CD8-positive, alpha-beta memory T cell (primary cell): ENCODE measurements around the gene E2F2. TPM values are rescaled to one million over a fixed set of nuclear protein-coding genes. Genes with fewer than 3 reads are reported as not detected.

Source experiments
- CTCF ChIA-PET: fragments of 350-600 bp; sonication (Branson Sonifier 250); formaldehyde crosslinking; loops from one replicate; lab custom pipeline; 2021; ENCODE audit warnings: antibody characterized with exemption; lab: Charles Lee
- POLR2A ChIA-PET: fragments of 350-600 bp; sonication (Branson Sonifier 250); formaldehyde crosslinking; loops from one replicate; lab custom pipeline; 2021; ENCODE audit warnings: antibody characterized with exemption; lab: Charles Lee
- DNase-seq, 5 donors: peaks; one replicate each; pipeline versions ENCODE4 v3.0.0 to v3.0.0-alpha.2; 2020 to 2022; ENCODE audit warnings: mixed read lengths in 1 of 5
- H3K27ac ChIP-seq: one replicate; pipeline ENCODE4 v1.7.0; 2013; ENCODE audit warnings: low read depth, mild to moderate bottlenecking, low read length, moderate library complexity
- H3K27me3 ChIP-seq: 2 replicates; pipeline ENCODE4 v1.7.0; 2013; ENCODE audit warnings: low read length, mild to moderate bottlenecking; ENCODE audit not compliant: insufficient read depth, poor library complexity, severe bottlenecking
- H3K36me3 ChIP-seq: 2 replicates; pipeline ENCODE4 v1.7.0; 2013; ENCODE audit warnings: mild to moderate bottlenecking, low read length, moderate library complexity; ENCODE audit not compliant: insufficient read depth
- H3K4me1 ChIP-seq: 2 replicates; pipeline ENCODE4 v1.7.0; 2013; ENCODE audit warnings: mild to moderate bottlenecking, low read length, moderate library complexity; ENCODE audit not compliant: insufficient read depth
- H3K4me3 ChIP-seq: 2 replicates; pipeline ENCODE4 v1.7.0; 2013; ENCODE audit warnings: mild to moderate bottlenecking, low read length
- H3K9me3 ChIP-seq: 2 replicates; pipeline ENCODE4 v1.7.0; 2013; ENCODE audit warnings: mild to moderate bottlenecking, low read length
- H3K27ac Mint-ChIP-seq, 8 donors: one replicate each; pipeline ENCODE4 v1.8.0; 2020 to 2021; ENCODE audit warnings: mixed read lengths in 8 of 8, mild to moderate bottlenecking in 6 of 8, inconsistent platforms in 3 of 8, moderate library complexity in 3 of 8
- H3K27me3 Mint-ChIP-seq, 2 donors: one replicate each; pipeline ENCODE4 v1.8.0; 2020 to 2021; ENCODE audit warnings: mixed read lengths in 2 of 2, mild to moderate bottlenecking in 1 of 2, moderate library complexity in 1 of 2
- H3K36me3 Mint-ChIP-seq, 3 donors: one replicate each; pipeline ENCODE4 v1.8.0; 2020 to 2021; ENCODE audit warnings: mixed read lengths in 3 of 3, inconsistent platforms in 1 of 3, mild to moderate bottlenecking in 1 of 3
- H3K4me1 Mint-ChIP-seq, 3 donors: one replicate each; pipeline ENCODE4 v1.8.0; 2020 to 2021; ENCODE audit warnings: mixed read lengths in 3 of 3, inconsistent platforms in 1 of 3, mild to moderate bottlenecking in 1 of 3
- H3K4me3 Mint-ChIP-seq, 7 donors: one replicate each; pipeline ENCODE4 v1.8.0; 2020 to 2021; ENCODE audit warnings: mixed read lengths in 7 of 7, mild to moderate bottlenecking in 6 of 7, moderate library complexity in 4 of 7, inconsistent platforms in 2 of 7
- H3K9me3 Mint-ChIP-seq, 5 donors: one replicate each; pipeline ENCODE4 v1.8.0; 2020 to 2022; ENCODE audit warnings: mixed read lengths in 5 of 5, mild to moderate bottlenecking in 3 of 5, moderate library complexity in 2 of 5, inconsistent platforms in 1 of 5
- polyA plus RNA-seq: library from polyadenylated mRNA; unstranded; fragments of 300-500 nt; fragmentation: Illumina TruSeq; gene quantifications from one replicate; pipeline ENCODE4 v1.2.3, GENCODE V29; 2021
- total RNA-seq, 2 experiments: library from RNA; stranded (reverse); gene quantifications; one replicate each; pipeline ENCODE4 v1.2.3, GENCODE V29; 2021

The E2F2 gene
- total and polyA plus RNA-seq, 3 experiments from 2014 or later, result 0.76 to 19.6 (median 19.1) TPM

GRCh38 chr1:23475134-23475628 is 55.9 kb downstream of the E2F2 start:
- Histone ChIP-seq H3K36me3 (no peaks in the 10 kb centered on the region), H3K27ac (no peak overlapping the region), H3K9me3 (no peaks in the 10 kb centered on the region), H3K27me3 (no peaks in the 10 kb centered on the region), H3K4me1 (no peaks in the 10 kb centered on the region), H3K4me3 (no peak overlapping the region)
- peaks cover 0 to 6% (median 0%) of the 10 kb centered on the region in 3 donors for H3K36me3 Mint-ChIP-seq
- no peak overlapping the region for H3K4me3 Mint-ChIP-seq
- H3K27me3 Mint-ChIP-seq, result peaks cover 6 to 14% of the 10 kb centered on the region in 2 donors
- no peak overlapping the region for H3K27ac Mint-ChIP-seq
- DNase-seq, result no peak
- H3K9me3 Mint-ChIP-seq, result no peaks in the 10 kb centered on the region
- CTCF ChIA-PET, result no interaction called here
- POLR2A ChIA-PET, result no interaction called here
- H3K4me1 Mint-ChIP-seq, result no peaks in the 10 kb centered on the region

DNA sequence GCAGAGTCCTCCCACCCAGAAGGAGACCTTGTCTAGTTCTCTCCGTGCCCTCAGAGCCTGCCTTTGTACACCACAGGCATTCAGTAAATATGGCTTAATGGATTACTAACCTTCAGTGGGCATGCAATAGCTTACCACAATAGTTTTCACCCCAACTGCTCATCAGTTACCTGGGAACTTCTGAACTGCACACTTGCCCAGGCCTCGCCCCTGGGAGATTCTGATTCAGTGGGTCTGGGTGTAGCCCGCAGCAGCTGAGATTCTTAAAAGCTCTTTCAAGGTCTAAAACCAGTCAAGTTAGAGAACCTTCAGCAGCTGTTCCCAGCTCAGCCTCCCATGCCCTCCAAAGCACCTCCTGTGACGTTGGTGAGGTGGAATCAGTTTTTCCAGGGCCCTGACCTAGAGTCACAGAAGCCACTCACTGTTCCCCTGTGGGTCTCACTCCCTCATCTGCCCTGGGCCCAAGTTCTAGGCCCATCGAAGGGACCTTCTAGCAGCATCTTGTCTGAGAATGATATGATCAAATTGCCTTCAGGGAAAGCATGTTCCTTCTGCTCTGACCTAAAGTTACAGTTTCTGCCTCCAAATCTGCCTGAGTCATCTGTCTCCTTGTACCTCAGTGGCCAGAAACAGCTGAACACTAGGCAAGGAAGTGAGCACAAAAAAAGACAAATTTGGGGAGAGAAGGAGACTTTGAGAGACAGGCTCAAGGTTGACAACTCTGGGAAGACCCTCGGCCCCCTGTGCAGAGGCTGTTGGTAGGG is 57.8 kb downstream of the E2F2 start:
- H3K4me3 ChIP-seq, result no peak overlapping the region
- no peaks in the 10 kb centered on the region for H3K36me3 ChIP-seq
- H3K36me3 Mint-ChIP-seq, result peaks cover 0 to 6% (median 0%) of the 10 kb centered on the region in 3 donors
- H3K4me1 Mint-ChIP-seq, result no peaks in the 10 kb centered on the region
- H3K9me3 Mint-ChIP-seq, result no peaks in the 10 kb centered on the region
- H3K27ac ChIP-seq, result no peak overlapping the region
- DNase-seq, result no peak
- ChIA-PET POLR2A (no interaction called here), CTCF (no interaction called here)
- H3K27me3 Mint-ChIP-seq, result peaks cover 6 to 14% of the 10 kb centered on the region in 2 donors
- H3K27ac Mint-ChIP-seq, result peak overlapping the region in 2 of 8 donors; percentile 3 to 14
- H3K4me1 ChIP-seq, result no peaks in the 10 kb centered on the region
- no peak overlapping the region for H3K4me3 Mint-ChIP-seq
- no peaks in the 10 kb centered on the region for H3K9me3 ChIP-seq
- H3K27me3 ChIP-seq, result no peaks in the 10 kb centered on the region

DNA sequence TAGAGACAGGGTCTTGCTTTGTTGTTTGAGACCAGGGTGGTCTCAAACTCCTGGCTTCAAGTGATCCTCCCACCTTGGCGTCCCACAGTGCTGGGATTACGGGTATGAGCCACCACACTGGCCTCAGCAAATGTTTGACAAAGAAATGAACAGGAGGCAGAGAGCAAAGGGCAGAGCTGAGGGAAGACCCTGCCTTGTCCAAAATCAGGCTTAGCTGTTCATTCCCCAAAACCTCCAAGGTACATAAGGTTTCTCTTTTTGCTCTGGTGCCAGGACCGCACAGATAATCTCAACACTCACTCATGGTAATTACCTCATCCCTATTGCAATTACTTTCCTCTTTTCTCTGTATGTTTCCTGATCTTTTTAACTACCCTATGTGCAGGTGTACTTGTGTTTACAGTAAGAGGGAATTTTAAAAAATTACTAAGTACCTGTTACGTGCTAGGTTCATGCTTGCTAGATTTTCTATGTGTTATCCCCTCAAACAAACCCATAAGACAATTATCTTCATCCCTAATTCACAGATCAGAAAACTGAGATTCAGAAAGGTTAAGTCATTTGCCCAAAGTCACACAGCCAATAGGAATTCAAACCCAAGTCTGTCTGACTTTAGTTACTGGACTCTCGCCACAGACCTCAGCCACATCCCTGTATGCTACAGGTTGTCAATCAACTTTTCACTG is 58.5 kb downstream of the E2F2 start:
- Histone ChIP-seq H3K4me1 (no peaks in the 10 kb centered on the region), H3K4me3 (no peak overlapping the region), H3K9me3 (no peaks in the 10 kb centered on the region), H3K36me3 (no peaks in the 10 kb centered on the region), H3K27ac (no peak overlapping the region), H3K27me3 (no peaks in the 10 kb centered on the region)
- DNase-seq, result no peak
- ChIA-PET POLR2A (no interaction called here), CTCF (no interaction called here)
- Mint-ChIP-seq H3K4me3 (no peak overlapping the region), H3K27ac (peak overlapping the region in 1 of 8 donors; percentile 3), H3K27me3 (peaks cover 6 to 13% of the 10 kb centered on the region in 2 donors), H3K9me3 (no peaks in the 10 kb centered on the region), H3K36me3 (peaks cover 0 to 6% (median 0%) of the 10 kb centered on the region in 3 donors), H3K4me1 (no peaks in the 10 kb centered on the region)

GRCh38 chr1:23471473-23472075 is 59.5 kb downstream of the E2F2 start:
- peaks cover 4 to 8% of the 10 kb centered on the region in 2 donors for H3K27me3 Mint-ChIP-seq
- H3K4me3 Mint-ChIP-seq, result no peak overlapping the region
- peaks cover 0 to 4% (median 0%) of the 10 kb centered on the region in 3 donors for H3K36me3 Mint-ChIP-seq
- no peak for DNase-seq
- H3K9me3 Mint-ChIP-seq, result no peaks in the 10 kb centered on the region
- POLR2A ChIA-PET, result no interaction called here
- Histone ChIP-seq H3K4me3 (no peak overlapping the region), H3K27me3 (no peaks in the 10 kb centered on the region), H3K4me1 (no peaks in the 10 kb centered on the region), H3K36me3 (no peaks in the 10 kb centered on the region), H3K27ac (no peak overlapping the region), H3K9me3 (no peaks in the 10 kb centered on the region)
- CTCF ChIA-PET, result interaction anchor here (1.0 kb wide), 1 partner anchor 25 kb away, joined by 3 read pairs; no protein-coding TSS in a partner anchor
- no peaks in the 10 kb centered on the region for H3K4me1 Mint-ChIP-seq
- H3K27ac Mint-ChIP-seq, result peak overlapping the region in 1 of 8 donors; percentile 39

DNA sequence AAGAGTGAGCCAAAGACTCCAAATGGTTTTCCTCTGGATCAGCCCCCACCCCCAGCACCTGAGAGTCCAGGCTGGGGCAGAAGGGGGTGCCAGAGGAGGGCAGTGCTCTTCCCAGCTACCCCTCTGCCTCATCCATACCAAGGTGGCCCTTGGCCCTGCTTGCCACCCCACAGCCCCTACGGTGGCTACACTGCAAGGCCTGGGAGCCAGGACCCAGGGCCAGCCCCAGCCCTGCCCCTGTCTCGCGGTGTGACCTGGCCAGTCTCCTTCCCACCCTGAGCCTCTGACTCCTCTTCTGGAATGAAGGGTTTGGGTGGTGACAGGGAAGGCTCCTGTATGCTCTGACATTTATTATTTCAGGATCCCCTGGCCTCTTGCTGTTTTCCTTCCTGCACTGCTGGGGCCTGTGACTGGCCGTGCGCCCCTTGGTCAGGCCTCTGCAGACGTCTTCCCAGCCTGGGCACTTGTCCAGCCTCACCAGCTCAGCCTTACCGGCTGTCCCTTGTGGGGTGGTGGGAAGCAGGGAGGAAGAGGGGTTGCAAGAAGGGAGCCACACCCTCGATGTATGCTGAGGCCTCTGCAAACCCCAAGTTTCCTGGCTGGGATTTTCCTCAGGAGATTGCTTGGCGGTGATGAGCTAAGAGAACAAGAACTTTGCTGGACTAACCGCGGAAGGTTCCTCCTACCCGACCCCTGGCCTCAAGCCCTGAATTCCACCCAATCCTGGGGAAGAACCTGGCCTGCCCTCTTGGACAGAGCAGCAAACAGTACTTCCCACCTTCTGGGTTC is 60.6 kb downstream of the E2F2 start:
- no peak for DNase-seq
- Histone ChIP-seq H3K36me3 (no peaks in the 10 kb centered on the region), H3K4me1 (no peaks in the 10 kb centered on the region), H3K27ac (no peak overlapping the region), H3K9me3 (no peaks in the 10 kb centered on the region), H3K27me3 (no peaks in the 10 kb centered on the region), H3K4me3 (no peak overlapping the region)
- ChIA-PET POLR2A (no interaction called here), CTCF (no interaction called here)
- no peaks in the 10 kb centered on the region for H3K36me3 Mint-ChIP-seq
- H3K9me3 Mint-ChIP-seq, result no peaks in the 10 kb centered on the region
- H3K4me1 Mint-ChIP-seq, result no peaks in the 10 kb centered on the region
- peaks cover 3 to 5% of the 10 kb centered on the region in 2 donors for H3K27me3 Mint-ChIP-seq
- H3K4me3 Mint-ChIP-seq, result no peak overlapping the region
- H3K27ac Mint-ChIP-seq, result no peak overlapping the region

DNA sequence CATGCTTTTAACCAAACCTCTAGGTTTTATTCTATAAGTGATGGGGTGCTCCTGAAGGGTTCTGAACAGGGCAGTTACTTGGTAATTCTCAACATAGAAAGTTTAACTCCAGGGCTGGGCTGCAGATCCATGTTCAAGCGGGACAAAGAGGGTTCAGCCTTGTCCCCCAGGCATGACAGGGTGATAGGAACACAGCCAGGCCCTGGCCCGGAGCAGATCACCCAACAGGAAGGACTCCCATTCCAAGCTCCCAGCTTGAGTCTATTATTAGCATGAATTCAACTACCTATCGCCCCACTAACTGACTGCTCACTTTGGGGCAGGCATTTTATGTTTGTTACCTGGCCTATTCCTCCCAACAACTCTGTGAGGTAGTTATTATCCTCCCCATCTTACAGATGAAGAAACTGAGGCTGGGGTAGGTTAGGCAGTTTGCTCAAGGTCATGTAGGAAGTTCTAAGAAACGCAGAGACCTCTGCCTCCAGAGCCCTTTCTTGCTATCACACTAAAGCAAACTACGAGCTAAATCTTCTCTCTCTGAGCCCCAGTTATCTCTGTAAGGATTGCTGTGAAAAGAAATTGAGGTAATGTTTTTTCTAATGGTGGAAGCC is 61.6 kb downstream of the E2F2 start:
- Histone ChIP-seq H3K27ac (no peak overlapping the region), H3K27me3 (no peaks in the 10 kb centered on the region), H3K9me3 (no peaks in the 10 kb centered on the region), H3K36me3 (no peaks in the 10 kb centered on the region), H3K4me3 (no peak overlapping the region), H3K4me1 (no peaks in the 10 kb centered on the region)
- no peak for DNase-seq
- Mint-ChIP-seq H3K36me3 (no peaks in the 10 kb centered on the region), H3K27ac (no peak overlapping the region), H3K27me3 (peaks cover 3 to 5% of the 10 kb centered on the region in 2 donors), H3K4me1 (no peaks in the 10 kb centered on the region), H3K4me3 (no peak overlapping the region), H3K9me3 (no peaks in the 10 kb centered on the region)
- CTCF ChIA-PET, result no interaction called here
- POLR2A ChIA-PET, result no interaction called here

DNA sequence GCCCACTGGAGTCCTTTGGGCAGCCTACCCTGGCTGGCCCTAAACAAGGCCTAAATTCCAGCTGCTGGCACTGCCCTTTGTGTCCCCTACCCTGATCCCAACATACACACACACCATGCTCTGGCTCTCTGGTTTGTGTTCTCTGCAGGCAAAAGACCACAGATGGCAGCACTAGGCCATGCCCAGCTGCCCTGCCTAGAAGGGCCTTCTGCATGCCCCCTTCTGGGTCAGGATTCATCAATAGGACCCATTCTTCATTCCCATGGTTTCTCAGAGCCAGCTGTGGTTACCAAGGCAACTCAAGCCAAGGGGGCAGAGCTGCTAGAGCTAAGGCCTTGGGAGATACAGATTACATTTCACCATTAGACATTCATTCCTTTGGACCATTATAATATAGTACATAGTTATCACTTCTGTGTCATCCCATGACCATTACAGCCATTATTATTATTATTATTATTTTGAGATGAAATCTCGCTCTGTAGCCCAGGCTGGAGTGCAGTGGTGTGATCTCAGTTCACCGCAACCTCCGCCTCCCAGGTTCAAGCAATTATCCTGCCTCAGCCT is 64.5 kb downstream of the E2F2 start:
- Mint-ChIP-seq H3K4me1 (no peaks in the 10 kb centered on the region), H3K4me3 (no peak overlapping the region), H3K27ac (no peak overlapping the region), H3K36me3 (no peaks in the 10 kb centered on the region), H3K27me3 (peaks cover 5 to 8% of the 10 kb centered on the region in 2 donors), H3K9me3 (no peaks in the 10 kb centered on the region)
- ChIA-PET POLR2A (no interaction called here), CTCF (no interaction called here)
- no peaks in the 10 kb centered on the region for H3K9me3 ChIP-seq
- H3K27me3 ChIP-seq, result no peaks in the 10 kb centered on the region
- H3K36me3 ChIP-seq, result no peaks in the 10 kb centered on the region
- no peak overlapping the region for H3K27ac ChIP-seq
- H3K4me3 ChIP-seq, result no peak overlapping the region
- no peak for DNase-seq
- H3K4me1 ChIP-seq, result no peaks in the 10 kb centered on the region
